ENCODE measurements around the gene EIF1AD.
"Not testable (repeated sequence)": the region's sequence is repeated elsewhere in the genome, so short reads cannot be mapped to it uniquely, and the experiment has no call there.

Gene EIF1AD, protein sequence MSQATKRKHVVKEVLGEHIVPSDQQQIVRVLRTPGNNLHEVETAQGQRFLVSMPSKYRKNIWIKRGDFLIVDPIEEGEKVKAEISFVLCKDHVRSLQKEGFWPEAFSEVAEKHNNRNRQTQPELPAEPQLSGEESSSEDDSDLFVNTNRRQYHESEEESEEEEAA

DNA sequence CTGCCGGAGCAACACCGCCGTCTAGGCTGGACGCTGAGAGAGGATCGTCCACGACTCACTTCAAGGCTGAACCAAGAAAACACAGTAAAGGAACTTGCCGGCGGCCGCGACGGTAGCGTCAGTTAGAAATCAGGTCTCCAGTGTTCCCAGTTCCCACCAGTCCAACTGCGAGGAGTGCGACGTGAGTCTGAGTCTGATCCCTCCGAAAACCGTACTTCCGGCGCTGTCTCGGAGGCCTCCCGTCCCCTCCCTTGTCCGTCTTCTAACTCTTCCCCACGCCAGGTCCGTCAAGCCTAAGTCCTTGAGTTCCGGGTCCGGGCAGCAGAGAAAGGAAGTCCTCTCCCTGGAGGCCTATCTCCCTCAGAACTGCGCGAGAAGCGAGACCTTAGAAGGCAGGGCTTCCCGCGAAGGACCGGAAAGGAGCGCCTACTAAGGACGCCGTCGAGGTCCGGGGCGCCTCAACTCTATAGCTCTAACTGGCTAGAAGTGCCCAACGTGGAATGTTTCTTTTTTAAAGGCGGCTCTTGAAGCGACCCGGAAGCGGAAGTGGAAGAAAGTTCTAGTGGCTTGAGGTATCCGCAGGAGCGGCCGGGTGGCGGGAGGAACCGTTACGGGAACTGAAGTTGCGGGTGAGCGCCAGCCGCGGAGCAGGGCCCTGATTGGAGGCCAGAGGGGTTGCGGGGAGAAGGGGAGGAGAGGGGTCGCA lies at the start of gene EIF1AD, which contains the start of gene BANF1:
TSS of gene EIF1AD (minus strand) at position 216 of the 706 bp plus-strand sequence. CDS start 1,768 bp downstream, outside the sequence.
TSS of gene BANF1 (plus strand) at position 562 of the 706 bp plus-strand sequence. CDS start 748 bp downstream, outside the sequence.
- peak; percentile 83 for DNase-seq (ENCODE audit: low read depth)

DNA sequence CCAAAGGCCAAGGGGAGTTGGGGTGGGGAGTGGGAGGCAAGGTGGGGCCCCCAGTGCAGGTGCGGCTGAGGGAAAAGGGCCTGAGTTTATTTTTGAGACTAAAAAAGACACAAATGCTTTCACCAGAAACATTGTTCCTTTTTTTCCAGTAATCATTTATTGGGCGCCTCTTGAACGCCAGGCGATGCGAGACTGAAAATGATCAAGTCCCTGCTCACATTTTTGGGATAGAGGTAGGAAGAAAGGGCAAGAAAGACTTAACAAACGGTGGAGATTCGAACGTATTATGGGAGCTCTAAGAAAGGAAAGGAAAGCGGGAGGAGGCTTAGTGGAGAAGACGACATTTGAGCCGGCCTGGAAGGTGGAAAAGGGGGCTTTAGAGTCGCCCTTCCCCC lies 49.4 kb upstream of the EIF1AD start:
- no peak for DNase-seq (ENCODE audit: low read depth)

DNA sequence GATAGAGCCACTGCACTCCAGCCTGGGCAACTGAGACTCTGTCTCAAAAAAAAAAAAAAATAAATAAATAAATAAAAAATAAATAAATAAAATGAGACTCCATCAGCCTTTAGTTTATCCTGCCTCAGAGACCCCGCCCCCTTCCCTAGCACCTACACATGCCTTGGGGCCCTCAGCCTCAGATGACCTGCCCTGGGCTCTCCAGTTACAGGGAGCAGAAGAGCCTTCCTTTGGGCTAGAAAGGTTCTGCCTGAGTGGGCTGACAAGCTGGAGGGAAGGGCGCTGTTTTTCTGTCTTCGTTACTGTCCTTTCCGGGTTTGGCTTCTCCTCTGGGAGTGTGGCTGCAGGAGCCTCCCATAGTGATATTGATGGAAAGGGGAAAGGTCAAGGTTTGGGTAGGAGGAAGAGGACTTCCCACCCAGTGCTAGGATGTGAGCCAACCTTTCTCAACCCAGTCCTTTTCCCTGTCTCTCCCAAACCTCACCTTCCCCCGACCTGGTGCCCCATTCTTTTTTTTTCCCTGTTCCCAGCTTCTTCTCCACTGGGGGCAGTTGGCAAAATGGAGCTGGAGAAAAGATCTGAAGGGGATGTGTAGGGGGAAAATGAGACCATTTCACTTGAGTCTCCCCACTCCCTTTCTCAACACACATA lies 48.7 kb upstream of the EIF1AD start:
- no peak for DNase-seq (ENCODE audit: low read depth)

DNA sequence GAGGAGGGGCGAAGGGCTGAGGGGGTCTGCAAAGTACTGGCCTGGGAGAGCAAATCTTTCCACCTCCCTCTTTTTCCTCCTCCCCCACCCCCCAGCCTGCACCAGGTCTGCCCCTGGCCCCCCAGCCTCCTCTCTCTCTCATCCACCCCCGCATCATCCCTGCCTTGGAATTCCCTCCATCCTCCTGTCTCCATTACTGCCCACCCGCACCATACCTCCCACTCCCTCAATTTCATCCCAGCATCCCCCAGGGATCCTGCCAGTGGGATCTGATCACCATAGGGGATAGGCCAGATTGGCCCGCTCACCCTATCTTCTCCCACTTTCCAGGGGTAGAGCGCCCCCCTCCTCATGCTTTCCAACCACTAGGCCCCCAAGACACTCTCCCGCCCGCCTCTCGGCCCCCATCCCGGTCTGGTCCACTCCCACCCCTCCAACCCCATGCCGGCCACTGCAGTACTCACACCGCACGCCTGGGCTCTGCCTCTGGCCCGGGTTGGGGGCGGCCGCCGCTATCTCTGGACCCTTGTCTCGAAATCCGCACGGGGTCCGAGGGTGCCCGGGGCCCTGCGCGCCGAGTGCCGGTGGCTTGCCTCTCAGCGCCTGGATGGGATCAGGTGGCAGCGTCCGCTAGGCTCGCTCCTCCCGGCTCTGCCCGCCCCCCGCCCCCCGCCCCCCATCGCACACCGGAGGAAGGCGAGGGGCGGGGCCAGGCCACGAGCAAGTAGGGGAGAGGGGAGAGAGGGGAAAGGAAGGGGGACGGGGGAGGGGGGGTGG lies 46.8 kb upstream of the EIF1AD start, which contains the start of gene GAL3ST3:
TSS of gene GAL3ST3 (minus strand) at position 615 of the 777 bp plus-strand sequence. CDS start 3,746 bp downstream, outside the sequence.
- DNase-seq (ENCODE audit: low read depth) = no peak

DNA sequence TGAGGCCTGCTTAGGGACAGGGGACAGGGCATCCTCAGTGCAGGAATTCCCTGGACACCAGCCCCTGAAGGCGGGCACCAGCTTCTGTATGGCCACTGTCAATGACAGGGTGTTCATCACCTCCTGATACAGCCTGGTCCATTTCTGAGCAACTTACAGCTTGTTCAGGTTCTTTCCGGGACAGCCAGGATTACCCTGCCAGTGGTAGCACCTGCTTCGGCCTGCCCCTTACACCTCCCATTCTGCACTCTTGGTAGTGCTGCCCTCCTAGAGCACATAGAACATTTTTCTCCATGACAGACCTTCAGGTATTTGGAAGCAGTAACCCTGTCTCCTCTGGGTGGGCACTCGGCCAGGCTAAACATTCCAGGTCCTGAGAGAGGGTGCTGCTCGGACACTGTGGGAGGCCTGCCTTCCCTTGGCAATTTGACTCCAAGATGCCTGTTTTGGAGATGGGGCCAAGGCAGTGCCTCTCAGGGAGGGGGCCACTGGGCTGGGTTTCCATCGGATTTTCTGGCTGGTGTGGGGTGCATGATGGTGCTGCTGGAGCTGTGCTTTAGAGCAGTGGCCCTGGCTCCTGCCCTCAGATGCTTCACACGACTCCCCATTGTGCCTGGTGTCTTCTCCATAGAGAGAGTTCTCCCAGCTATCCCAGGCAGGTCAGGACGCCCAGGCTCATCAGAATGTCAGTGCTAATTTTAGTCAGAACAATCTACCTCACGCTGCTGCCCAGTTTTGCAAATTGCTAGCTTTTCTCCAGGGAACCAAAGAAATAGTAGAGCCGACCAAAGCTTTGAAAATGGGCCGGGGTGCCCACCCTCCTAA lies 45.8 kb upstream of the EIF1AD start:
- DNase-seq (ENCODE audit: low read depth) = no peak

DNA sequence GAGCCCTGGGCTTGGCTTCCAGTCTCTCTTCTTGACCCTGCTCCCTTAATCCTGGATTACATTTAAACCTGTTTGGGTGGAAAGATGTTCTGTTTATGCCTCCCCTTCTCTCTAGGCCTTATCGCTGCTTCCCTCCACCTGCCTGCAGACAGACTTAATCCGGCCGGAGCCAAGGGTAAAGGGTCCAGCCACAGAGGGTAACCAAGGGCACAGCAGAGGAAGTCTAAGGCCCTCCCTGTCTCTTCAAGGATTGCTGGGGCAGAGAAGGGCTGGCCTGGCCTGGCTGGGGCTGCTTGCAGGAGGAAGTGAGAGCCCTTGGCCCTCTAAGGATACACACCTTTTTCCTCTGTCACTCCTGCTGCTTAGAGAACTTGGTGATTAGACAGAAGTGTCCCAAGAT lies 44.9 kb upstream of the EIF1AD start:
- no peak for DNase-seq (ENCODE audit: low read depth)

DNA sequence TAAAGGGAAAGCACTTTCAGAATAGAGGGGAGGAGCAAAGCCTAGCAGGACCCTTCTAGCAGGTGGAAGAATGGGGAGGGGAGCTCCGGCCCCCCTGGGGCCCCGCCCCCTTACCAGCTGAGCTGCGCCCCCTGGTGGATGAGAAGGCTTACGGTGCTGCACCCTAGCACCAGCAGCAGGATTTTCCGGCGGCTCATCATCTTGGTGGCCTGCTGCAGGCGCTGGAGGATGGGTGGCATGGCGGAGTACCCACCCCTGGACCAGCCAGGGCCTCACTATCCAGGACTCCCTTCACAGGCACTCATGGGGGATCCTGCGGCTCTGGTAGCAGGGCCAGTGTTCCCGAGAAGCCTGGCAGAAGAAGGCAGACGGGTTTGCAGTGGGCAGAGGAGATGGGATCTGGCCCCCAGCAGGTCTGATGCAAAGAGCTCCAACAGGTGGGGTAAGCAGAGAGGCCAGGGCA lies 43.3 kb upstream of the EIF1AD start:
- peak; percentile 72 for DNase-seq (ENCODE audit: low read depth)

DNA sequence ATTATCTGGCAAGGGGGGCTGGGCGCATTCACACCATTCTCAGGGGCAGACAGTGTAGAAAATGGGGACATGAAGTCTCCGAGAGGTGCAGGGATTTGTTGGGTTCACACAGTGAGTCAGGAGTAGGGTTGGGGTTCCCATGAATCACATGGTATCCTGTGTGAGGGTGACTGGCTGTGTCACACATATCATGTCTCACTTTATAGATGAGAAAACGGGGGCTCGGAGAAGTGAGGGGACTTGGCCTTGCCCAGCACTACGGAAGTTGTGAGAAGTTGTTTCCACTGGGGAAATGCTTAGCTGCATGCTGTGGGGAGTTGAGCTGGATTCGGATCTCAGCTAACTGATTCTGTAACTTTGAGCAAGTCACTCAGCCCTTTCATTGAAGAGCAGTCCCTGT lies 42.8 kb upstream of the EIF1AD start:
- DNase-seq (ENCODE audit: low read depth) = no peak

DNA sequence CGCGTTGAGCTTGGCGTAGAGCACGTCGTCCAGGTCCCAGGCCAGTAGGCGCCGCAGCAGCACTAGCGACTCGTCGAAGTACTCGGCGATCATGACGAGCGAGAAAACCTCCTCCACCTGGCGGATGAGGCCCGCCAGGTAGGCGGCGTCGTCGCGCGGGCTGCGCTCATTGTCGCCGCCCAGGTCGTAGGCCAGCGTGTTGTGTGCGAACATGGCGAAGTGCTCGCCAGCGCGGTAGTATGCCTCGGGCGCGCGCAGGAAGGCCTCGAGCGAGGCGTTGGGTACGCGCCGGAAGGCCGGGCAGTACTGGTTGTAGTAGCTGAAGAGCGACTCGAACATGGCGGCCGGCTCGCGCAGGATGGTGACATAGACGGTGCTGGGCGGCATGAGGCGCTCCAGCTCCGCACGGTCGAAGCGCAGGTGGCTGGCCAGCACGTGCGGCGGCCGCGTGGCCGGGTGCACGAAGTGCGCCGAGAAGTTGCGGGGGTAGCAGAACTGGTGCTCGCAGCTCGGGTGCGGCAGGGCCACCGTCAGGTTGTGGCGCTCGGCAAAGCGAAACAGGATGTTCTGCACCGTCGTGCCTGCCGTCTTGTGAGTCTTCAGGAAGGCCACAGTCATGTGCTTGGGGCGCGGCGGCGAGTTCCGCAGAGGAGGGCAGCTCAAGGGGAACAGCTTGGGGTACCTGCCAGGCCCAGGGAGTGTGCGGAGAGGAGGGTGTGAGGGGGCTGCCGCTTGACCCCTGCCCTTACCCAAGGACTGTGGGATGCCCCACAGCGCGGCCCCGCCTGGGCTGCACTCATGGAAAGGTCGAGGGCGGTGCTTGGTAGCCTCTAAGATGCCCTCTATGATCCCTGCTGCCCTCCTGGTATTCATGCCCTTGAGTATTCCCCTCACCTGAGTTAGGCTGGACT lies 41.3 kb upstream of the EIF1AD start:
- no peak for DNase-seq (ENCODE audit: low read depth)

DNA sequence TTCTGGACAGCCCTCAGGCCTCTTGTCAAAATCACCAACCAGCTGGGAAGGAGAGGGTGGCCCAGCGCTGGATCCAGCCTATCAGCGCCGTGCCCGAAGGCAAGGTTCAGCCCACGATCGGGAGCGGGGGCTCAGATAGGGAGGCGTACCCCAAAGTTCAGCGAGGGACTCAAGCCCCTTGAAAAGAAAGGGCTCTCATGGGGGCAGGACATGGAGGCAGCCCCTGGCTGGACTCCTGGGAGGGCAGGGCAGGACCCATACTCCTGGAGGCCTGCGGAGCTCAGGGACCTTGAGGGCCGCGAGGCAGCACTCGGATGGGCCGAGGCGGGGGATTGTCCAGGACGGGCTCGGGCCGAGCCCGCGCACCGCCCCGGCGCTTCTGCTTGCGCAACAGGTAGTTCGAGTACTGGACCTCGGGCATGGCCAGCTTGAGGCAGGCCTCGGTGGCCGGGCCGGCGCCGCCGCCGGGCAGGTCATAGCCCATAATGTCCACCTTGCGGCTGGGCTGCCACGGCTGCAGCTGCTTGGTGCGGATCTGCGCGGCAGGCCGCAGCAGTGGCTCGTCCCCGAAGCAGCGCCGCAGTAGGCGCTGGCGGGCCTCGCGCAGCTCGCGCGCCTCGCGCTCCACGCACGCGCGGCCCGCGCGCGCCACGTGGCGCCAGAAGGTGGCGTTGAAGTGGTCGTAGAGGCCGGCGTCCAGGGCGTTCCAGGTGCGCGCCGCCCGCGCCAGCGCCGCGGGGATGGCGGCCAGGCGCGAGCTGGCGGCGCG lies 40.5 kb upstream of the EIF1AD start:
- DNase-seq (ENCODE audit: low read depth) = no peak

DNA sequence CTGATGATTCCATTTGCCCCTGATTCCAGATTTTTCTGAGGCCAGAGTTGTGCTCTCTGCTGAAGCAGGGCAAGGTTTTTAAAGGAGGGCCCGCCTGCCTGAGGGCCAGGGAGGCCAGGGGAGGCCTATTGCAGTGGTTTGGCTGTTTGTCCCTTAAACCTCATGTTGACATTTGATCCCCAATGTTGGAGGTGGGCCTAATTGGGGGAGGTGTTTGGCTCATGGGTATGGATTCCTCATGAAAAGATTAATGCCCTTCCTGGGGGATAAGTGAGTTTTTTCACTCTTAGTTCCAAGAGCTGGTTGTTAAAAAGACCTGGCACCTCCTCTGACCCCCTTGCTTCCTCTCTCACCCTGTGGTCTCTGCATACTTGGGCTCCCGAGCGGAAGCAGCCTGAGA lies 37.8 kb upstream of the EIF1AD start:
- no peak for DNase-seq (ENCODE audit: low read depth)

DNA sequence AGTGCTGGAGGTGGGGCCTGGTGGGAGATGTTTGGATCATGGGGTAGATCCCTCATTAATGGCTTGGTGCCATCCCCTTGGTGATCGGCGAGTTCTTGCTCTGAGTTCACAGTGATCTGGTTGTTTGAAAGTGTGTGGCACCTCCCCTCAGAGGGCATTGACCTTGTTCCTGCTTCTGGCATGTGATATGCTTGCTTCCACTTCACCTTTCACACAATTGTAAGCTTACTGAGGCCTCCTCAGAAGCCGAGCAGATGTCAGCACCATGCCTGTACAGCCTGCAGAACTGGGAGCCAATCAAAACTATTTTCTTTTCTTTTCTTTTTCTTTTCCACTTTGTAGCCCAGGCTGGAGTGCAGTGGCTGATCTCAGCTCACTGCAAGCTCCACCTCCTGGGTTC lies 35.4 kb upstream of the EIF1AD start:
- no peak for DNase-seq (ENCODE audit: low read depth)

DNA sequence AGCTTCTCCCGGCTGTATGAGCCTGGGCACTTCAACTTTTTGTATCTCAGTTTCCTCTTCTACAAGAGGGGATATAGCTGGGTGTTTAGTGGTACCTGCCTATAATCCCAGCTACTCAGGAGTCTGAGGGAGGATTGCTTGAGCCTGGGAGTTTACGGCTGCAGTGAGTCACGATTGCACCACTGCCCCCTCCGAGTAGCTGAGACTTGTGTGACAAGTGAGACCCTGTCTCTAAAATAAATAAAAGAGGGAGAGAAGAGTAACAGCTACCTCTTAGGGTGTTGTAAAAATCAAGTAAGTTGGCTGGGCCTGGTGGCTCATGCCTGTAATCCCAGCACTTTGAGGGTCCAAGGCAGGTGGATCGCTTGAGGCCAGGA lies 34.4 kb upstream of the EIF1AD start:
- DNase-seq (ENCODE audit: low read depth) = no peak

DNA sequence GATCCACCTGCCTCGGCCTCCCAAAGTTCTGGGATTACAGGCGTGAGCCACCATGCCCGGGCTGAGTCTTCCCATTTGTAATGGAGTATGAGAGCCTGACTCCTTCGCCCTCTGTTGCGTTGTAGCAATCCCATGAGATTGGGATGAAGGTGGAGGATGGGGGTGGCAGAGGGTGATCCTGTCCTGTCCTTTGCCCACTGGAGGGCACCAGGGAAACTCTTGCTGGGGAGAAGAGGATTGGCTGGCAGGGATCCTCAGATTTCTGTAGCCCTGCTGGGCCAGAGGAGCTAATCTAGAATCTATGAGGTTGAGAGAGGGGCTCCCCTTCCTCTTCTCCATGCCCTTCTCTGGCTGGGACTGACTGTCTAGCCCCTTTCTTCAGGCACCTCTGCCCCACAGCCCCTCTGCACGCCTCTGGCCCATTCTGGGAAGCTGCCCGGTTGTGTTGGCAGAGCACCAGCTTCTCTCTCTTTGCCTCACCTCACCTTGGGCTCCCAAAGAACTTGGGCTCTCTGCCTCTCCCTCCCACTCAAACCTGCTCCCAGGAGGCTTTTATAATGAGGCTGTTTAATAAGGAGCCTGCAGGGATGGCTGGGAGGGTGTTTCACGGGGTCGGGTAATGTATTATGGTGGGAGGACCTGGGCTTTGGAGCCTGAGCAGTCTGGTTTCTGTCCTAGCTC lies 33.8 kb upstream of the EIF1AD start:
- DNase-seq (ENCODE audit: low read depth) = no peak

DNA sequence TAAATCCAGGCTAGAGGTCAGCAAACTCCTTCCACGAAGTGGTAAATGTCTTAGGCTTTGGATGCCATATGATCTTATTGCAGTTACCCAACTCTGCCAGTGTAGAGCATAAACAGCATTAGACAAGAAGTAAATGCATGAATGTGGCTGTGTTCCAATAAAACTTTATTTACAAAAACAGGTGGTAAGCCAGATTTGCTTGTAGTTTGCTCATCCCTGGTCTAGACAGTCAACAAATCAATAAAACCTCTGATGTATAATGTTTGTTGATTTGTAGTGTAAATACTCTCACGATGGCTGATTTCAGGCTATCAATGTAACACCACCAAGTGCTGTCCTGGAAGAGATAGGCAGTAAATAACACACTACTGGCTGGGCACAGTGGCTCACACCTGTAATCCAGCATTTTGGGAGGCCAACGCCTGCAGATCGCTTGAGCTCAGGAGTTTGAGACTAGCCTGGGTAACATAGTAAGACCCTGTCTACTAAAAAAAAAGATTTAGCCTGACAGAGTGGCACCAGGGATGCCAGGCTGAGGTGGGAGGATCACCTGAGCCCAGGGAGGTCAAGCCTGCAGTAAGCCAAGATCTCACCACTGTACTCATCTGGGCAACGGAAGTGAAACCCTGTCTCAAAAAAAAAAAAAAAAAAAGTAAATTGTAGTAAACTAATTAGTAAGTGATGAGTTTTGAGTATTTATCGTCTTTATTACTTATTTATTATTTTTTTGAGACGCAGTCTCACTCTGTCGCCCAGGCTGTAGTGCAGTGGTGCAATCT lies 31.2 kb upstream of the EIF1AD start:
- DNase-seq (ENCODE audit: low read depth) = no peak

DNA sequence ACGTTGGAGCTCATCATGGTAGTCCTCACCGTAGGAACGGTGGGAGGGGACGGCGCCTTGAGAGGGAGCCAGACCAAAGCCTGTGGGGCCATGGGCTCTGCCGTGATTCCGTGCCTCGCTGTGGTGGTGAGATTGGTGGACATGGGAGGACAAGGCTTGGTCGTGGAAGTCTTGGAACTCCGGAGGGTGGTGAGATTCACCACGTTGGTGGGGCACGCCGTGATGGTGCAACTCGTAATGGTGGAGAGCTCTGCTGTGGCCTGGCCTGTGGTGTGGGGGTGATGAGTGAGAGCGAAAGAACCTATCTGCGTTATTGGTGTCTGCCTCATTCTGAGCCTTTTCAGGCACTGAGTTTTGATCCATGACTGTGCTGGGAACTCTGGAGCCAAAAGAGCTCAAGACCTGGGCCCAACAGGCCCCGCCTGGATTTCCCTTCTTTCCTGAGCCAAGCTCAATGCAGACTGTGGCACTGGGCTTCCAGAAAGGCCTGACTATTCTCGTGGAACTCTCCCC lies 24.1 kb upstream of the EIF1AD start, which contains the start of gene CATSPER1:
TSS of gene CATSPER1 (minus strand) at position 463 of the 513 bp plus-strand sequence. CDS start at position 363, 100 bp downstream.
- no peak for DNase-seq (ENCODE audit: low read depth)

DNA sequence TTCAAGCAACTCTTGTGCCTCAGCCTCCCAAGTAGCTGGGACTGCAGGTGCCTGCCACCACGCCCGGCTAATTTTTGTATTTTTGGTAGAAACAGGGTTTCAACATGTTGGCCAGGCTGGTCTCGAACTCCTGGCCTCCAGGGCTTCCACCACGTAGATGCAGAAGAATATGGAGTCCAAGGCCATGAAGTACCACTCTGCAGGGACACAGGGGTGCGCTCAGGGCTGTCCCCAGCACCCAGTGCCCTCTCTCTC lies 21.2 kb upstream of the EIF1AD start:
- not testable (repeated sequence) for DNase-seq (ENCODE audit: low read depth)

All from stimulated activated CD8-positive, alpha-beta memory T cell treated with anti-CD3 and anti-CD28 coated beads, Interleukin-7, amount 100 ng/mL, for 24 hours (primary cell).